Neural crest cell (in vitro differentiated cells): ENCODE measurements around the gene SLC40A1. TPM values are rescaled to one million over a fixed set of nuclear protein-coding genes. Genes with fewer than 3 reads are reported as not detected.

Experiments used
- DNase-seq: peaks from one replicate; pipeline ENCODE4 v3.0.0; 2021; ENCODE audit warnings: low read depth, mixed read lengths, low spot score
- H3K27ac Mint-ChIP-seq: one replicate; pipeline ENCODE4 v1.8.0; 2021; ENCODE audit warnings: mild to moderate bottlenecking, mixed read lengths; ENCODE audit not compliant: unreplicated experiment
- H3K27me3 Mint-ChIP-seq: 2 replicates; pipeline ENCODE4 v1.8.0; 2021; ENCODE audit warnings: low read depth, mild to moderate bottlenecking, mixed read lengths
- H3K36me3 Mint-ChIP-seq: 2 replicates; pipeline ENCODE4 v1.8.0; 2021; ENCODE audit warnings: low read depth, mild to moderate bottlenecking, mixed read lengths
- H3K4me1 Mint-ChIP-seq: 2 replicates; pipeline ENCODE4 v1.8.0; 2021; ENCODE audit warnings: mixed read lengths
- H3K4me3 Mint-ChIP-seq: one replicate; pipeline ENCODE4 v1.8.0; 2021; ENCODE audit warnings: mild to moderate bottlenecking, mixed read lengths
- H3K9me3 Mint-ChIP-seq: 2 replicates; pipeline ENCODE4 v1.8.0; 2021; ENCODE audit warnings: mixed read lengths
- CTCF ChIP-seq: fragments of 200-600 bp; sonication (generic); conservative IDR thresholded peaks from 2 replicates; pipeline ENCODE4 v1.5.0; 2021; ENCODE audit warnings: antibody characterized with exemption, mild to moderate bottlenecking
- total RNA-seq: library from RNA; stranded (reverse); gene quantifications from 2 replicates; pipeline ENCODE4 v1.2.1, GENCODE V29; 2021

SLC40A1 gene
- total RNA-seq, 1 donor from 2014 or later, result 2.6 TPM

DNA sequence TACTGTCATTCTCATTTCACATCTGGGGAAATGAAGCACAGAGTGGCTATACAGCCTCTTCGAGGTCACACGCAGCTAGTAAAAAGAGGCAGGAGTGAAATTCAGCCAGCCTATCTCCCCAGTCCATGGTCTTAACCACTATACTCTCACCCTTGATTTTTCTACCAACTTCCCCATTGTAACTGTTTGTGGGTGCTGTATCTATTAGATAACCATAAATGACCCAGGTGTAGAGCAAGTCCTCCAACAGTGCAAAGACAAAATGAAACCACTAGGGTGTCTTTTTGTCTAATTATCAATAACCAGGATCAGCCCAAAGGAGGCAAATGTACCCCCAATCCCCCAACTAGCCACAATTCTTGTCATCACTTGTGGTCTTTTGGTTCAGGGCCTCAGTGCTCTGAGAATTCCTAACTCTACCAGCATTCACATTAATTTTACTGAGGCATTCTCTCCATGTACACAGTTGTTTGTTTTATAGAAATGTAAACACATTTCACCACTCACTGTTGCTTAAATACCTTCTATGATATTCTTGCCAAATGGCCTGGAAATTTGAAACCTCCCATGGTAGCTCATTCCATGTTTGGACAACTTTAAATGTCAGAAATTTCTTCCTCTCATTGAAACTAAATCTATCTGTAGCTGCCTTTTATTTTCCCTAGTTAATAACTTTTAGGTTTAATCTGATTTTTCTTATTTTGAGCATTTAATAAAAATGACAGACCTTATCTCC lies 58.7 kb downstream of the SLC40A1 start:
- no peaks in the 10 kb centered on the region for H3K4me1 Mint-ChIP-seq
- no peak overlapping the region for H3K4me3 Mint-ChIP-seq
- no peak for TF ChIP-seq CTCF
- H3K36me3 Mint-ChIP-seq, result no peaks in the 10 kb centered on the region
- no peak overlapping the region for H3K27ac Mint-ChIP-seq
- H3K9me3 Mint-ChIP-seq, result no peaks in the 10 kb centered on the region
- H3K27me3 Mint-ChIP-seq, result no peaks in the 10 kb centered on the region
- DNase-seq, result no peak

GRCh38 chr2:189519631-189520387 lies 60.8 kb downstream of the SLC40A1 start:
- H3K27ac Mint-ChIP-seq, result no peak overlapping the region
- H3K36me3 Mint-ChIP-seq, result no peaks in the 10 kb centered on the region
- H3K4me1 Mint-ChIP-seq, result no peaks in the 10 kb centered on the region
- no peak for DNase-seq
- no peak for TF ChIP-seq CTCF
- H3K9me3 Mint-ChIP-seq, result no peaks in the 10 kb centered on the region
- no peaks in the 10 kb centered on the region for H3K27me3 Mint-ChIP-seq
- no peak overlapping the region for H3K4me3 Mint-ChIP-seq

DNA sequence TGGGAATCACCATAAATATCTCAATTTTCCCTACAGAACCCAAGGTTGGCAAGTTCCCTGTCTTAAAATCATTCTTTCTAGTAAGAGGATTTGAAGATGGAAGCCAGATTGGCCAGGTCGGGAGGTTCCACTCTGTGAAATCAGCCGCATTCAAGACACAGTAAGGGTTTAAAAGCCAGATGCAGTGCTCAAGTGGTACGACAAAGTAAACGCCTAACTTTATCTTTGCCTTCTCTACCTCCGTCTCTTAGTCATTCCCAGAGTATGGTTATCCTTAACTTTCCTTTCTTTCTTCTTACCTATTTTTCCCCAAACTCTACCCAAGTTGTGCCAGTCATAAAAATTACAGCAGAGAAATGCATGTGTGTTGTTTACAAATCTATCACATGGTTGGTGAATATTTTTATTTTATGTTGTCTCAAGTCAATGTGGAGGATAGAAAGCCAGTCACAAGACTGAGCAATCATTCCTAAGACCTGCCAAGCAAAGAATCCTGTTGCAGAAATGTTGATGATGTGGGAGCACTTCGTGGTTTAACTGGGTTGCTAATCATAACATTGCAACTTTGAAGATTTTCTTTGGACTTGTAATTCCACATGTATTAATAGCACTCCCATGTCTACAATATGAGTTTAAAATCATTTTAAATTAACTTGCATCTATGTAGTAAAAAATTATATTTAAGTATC lies 62.6 kb downstream of the SLC40A1 start:
- no peak for TF ChIP-seq CTCF
- H3K27ac Mint-ChIP-seq, result no peak overlapping the region
- H3K4me1 Mint-ChIP-seq, result no peaks in the 10 kb centered on the region
- no peaks in the 10 kb centered on the region for H3K9me3 Mint-ChIP-seq
- DNase-seq, result no peak
- H3K36me3 Mint-ChIP-seq, result no peaks in the 10 kb centered on the region
- no peaks in the 10 kb centered on the region for H3K27me3 Mint-ChIP-seq
- H3K4me3 Mint-ChIP-seq, result no peak overlapping the region

DNA sequence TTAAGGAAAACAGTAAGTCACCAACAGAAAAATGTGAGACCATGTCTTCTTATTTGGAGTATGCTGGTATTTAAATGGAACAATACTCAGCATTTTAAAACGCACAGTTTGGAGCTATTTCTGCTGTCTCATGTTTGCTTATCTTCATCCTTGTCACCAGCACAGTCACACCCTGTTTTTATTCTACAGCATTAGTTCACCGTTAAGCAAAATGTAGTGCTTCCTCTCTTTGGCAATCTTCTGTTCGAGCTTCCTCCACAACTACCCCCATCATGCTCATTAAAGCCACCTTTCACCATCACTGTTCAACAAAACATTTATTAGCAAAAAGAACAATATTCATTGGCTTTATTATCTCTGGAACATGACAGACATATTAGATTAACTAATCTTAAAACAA lies 64.0 kb downstream of the SLC40A1 start:
- no peak for TF ChIP-seq CTCF
- Mint-ChIP-seq H3K27ac (no peak overlapping the region), H3K9me3 (no peaks in the 10 kb centered on the region), H3K4me3 (no peak overlapping the region), H3K27me3 (no peaks in the 10 kb centered on the region), H3K4me1 (no peaks in the 10 kb centered on the region), H3K36me3 (no peaks in the 10 kb centered on the region)
- DNase-seq, result no peak

- no peaks in the 10 kb centered on the region for H3K27me3 Mint-ChIP-seq
- no peak for DNase-seq
- peaks cover 4% of the 10 kb centered on the region for H3K9me3 Mint-ChIP-seq
- no peak overlapping the region for H3K4me3 Mint-ChIP-seq
- TF ChIP-seq CTCF, result no peak
- H3K4me1 Mint-ChIP-seq, result no peaks in the 10 kb centered on the region
- no peaks in the 10 kb centered on the region for H3K36me3 Mint-ChIP-seq
- no peak overlapping the region for H3K27ac Mint-ChIP-seq
Observed at GRCh38 chr2:189515264-189515663, 65.3 kb downstream of the SLC40A1 start.
